ENCODE measurements around the gene RNF8. TPM values are rescaled to one million over a fixed set of nuclear protein-coding genes. Genes with fewer than 3 reads are reported as not detected.

RNF8 gene
- total and polyA plus RNA-seq, 9 of the 15 experiments (the other 6 are each of a cell fraction or from before 2014, with no cell fraction given), result 10.6 to 47.0 (median 37.5) TPM

- Histone ChIP-seq H3K4me3 (no peak overlapping the region), H3K27ac (ENCODE audit: extremely low read depth, low read depth, low read length) (peak overlapping the region; percentile 37; the same call in 2 of the 3 replicates), H3K27me3 (ENCODE audit: control insufficient read depth in 2 of 2, insufficient read depth in 2 of 2, low read length in 2 of 2) (no peaks in the 10 kb centered on the region), H2AFZ (ENCODE audit: low read depth, low read length) (no peak overlapping the region), H3K9ac (ENCODE audit: insufficient read depth in 1 of 2, low read depth in 2 of 2, low read length in 2 of 2) (0 out of 4 replicates have a peak overlapping the region, but pooled peaks of 1 of the 2 experiments have one; percentile 1), H3K9me3 (replicated peaks; ENCODE audit: control insufficient read depth, insufficient read depth, low read depth, low read length) (peaks cover 4% of the 10 kb centered on the region; the same call in 1 of the 2 replicates), H3K79me2 (ENCODE audit: control insufficient read depth, insufficient read depth, low read length) (peaks cover 63% of the 10 kb centered on the region), H3K36me3 (ENCODE audit: control insufficient read depth, insufficient read depth, low read length) (no peaks in the 10 kb centered on the region), H3K4me1 (replicated peaks in 1 of 2; ENCODE audit: control insufficient read depth in 2 of 2, insufficient read depth in 2 of 2, low read length in 2 of 2) (peaks cover 20 to 21% of the 10 kb centered on the region in 2 experiments), H4K20me1 (replicated peaks; ENCODE audit: control insufficient read depth, insufficient read depth, low read length) (no peaks in the 10 kb centered on the region), H3K4me2 (ENCODE audit: insufficient read depth, low read length) (no peak overlapping the region), H3K9me1 (ENCODE audit: control insufficient read depth, insufficient read depth, low read length) (no peaks in the 10 kb centered on the region)
- no TSS peak for BruUV-seq (replicated peaks)
- WGBS (ENCODE audit: insufficient coverage, low coverage, missing lambda C conversion rate), result 73% methylated on average over 2 of the region's 2 CpGs
- intact Hi-C loops (cut with micrococcal nuclease) (loop anchor here (5.0 kb wide), 1 partner anchor 47 kb away; no protein-coding TSS in a partner anchor), in situ Hi-C loops (cut with MboI) (no loop called here)
- no peak for ATAC-seq
- ChIA-PET POLR2A (interaction anchor here (0.9 kb wide), 1 partner anchor 10 kb away, joined by 3 read pairs; no protein-coding TSS in a partner anchor), CTCF (ENCODE audit: low intra/inter-chr PET ratio) (no interaction called here)
- FAIRE-seq, result no peak
- peak in 1 of 4 experiments; percentile 50 for DNase-seq (ENCODE audit: extremely low read depth in 1 of 4, low spot score in 3 of 4)
- TF ChIP-seq ZBED1 (IDR thresholded peaks at IDR 0.05), result no peak
- no peak for TF ChIP-seq BMI1 (IDR thresholded peaks at IDR 0.05; ENCODE audit: low read length)
- no peak for TF ChIP-seq COPS2 (conservative IDR thresholded peaks at IDR 0.05)
- peak; percentile 75 for TF ChIP-seq SPI1 (IDR thresholded peaks at IDR 0.05; ENCODE audit: borderline replicate concordance, low read depth, low read length)
- TF ChIP-seq CBX1 (IDR thresholded peaks at IDR 0.05; ENCODE audit: low read depth), result no peak
- no peak for TF ChIP-seq ZNF75A (CRISPR knock-in tag; IDR thresholded peaks at IDR 0.05)
- TF ChIP-seq RBBP5 (IDR thresholded peaks at IDR 0.05; ENCODE audit: borderline replicate concordance, insufficient read depth, low read length, poor library complexity, severe bottlenecking), result no peak
- TF ChIP-seq HDGF (IDR thresholded peaks at IDR 0.05), result no peak
- no peak for TF ChIP-seq E2F3 (CRISPR knock-in tag; IDR thresholded peaks at IDR 0.05)
- no peak for TF ChIP-seq NELFE (IDR thresholded peaks at IDR 0.05; ENCODE audit: insufficient read depth, insufficient read length)
- TF ChIP-seq ILF3 (IDR thresholded peaks at IDR 0.05; ENCODE audit: borderline replicate concordance), result no peak
- TF ChIP-seq ZNF586 (CRISPR knock-in tag; conservative IDR thresholded peaks at IDR 0.05), result no peak
- TF ChIP-seq NCOA2 (IDR thresholded peaks at IDR 0.05; ENCODE audit: partially characterized antibody in 2 of 2), result no peak
- TF ChIP-seq PKNOX1 (IDR thresholded peaks at IDR 0.05), result peak; percentile 63; the same call in 1 of the 2 replicates
- no peak for TF ChIP-seq MYC (IDR thresholded peaks at IDR 0.05; ENCODE audit: low read depth, low read length)
- no peak for TF ChIP-seq MYC (CRISPR knock-in tag; IDR thresholded peaks at IDR 0.05; ENCODE audit: borderline replicate concordance, low read depth)
- TF ChIP-seq ZNF384 (IDR thresholded peaks at IDR 0.05; ENCODE audit: low read depth, low read length), result no peak
- TF ChIP-seq HIVEP1 (CRISPR knock-in tag; IDR thresholded peaks at IDR 0.05), result no peak
- peak; percentile 44; the same call in 1 of the 2 replicates for TF ChIP-seq HMBOX1 (IDR thresholded peaks at IDR 0.05)
- TF ChIP-seq MEF2D (tag; conservative IDR thresholded peaks at IDR 0.05; ENCODE audit: low read depth), result 0 out of 2 replicates have a peak, but pooled peaks have one; percentile 24
Measured at GRCh38 chr6:37429352-37429750, 75.6 kb downstream of the RNF8 start.
